Nephron progenitor cell (in vitro differentiated cells): ENCODE measurements around the gene ZNF804A.
A peak's percentile ranks its signal among the peaks of the same experiment; 100 is the strongest.

Experiments
- DNase-seq: peaks from one replicate; pipeline ENCODE4 v3.0.0; 2021
- H3K27ac Mint-ChIP-seq: 2 replicates; pipeline ENCODE4 v1.8.0; 2021; ENCODE audit warnings: mild to moderate bottlenecking, moderate library complexity, mixed read lengths
- H3K27me3 Mint-ChIP-seq: 2 replicates; pipeline ENCODE4 v1.8.0; 2021; ENCODE audit warnings: mild to moderate bottlenecking, low read depth, mixed read lengths; ENCODE audit not compliant: poor library complexity
- H3K36me3 Mint-ChIP-seq: 2 replicates; pipeline ENCODE4 v1.8.0; 2021; ENCODE audit warnings: low read depth, mixed read lengths
- H3K4me1 Mint-ChIP-seq: 2 replicates; pipeline ENCODE4 v1.8.0; 2021; ENCODE audit warnings: mixed read lengths
- H3K4me3 Mint-ChIP-seq: 2 replicates; pipeline ENCODE4 v1.8.0; 2021; ENCODE audit warnings: mild to moderate bottlenecking, moderate library complexity, mixed read lengths
- H3K9me3 Mint-ChIP-seq: 2 replicates; pipeline ENCODE4 v1.8.0; 2021; ENCODE audit warnings: mild to moderate bottlenecking, moderate library complexity, mixed read lengths
- CTCF ChIP-seq: fragments of 200-600 bp; sonication (generic); IDR thresholded peaks from 2 replicates; pipeline ENCODE4 v1.5.0; 2021; ENCODE audit warnings: antibody characterized with exemption

The ZNF804A gene

DNA sequence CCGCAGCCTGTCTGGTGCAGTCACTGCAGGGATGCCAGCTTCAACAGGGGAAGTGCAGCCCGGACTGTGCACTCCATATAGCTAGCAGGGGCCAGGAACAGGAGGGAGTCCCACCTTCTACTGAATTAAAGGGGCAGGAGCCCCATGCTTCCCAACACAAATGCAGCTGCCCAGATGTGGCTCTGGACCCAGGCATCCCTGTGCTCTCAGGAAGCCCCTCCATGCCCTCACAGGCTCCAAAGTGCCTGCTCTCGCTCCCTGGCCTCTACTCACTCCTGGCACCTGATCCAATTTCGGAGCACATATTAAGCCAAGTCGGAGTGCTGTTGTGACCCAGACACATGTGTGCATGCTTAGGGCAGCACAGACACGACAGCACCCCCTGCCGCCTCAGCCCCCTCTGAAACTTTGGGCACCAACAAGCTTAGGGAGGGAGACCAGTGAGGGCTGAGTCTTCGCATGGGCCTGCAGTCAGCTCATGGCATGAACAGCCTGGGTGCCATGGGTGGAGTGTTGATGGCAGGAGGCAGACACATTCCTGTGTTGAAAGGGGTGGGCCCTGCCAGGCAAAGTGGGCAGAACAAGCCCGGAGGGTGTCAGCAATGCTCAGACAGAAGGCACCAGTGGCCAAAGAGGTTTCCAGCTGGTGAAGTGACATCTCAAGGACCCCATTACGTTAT lies 83.5 kb downstream of the ZNF804A start:
- Mint-ChIP-seq H3K9me3 (no peaks in the 10 kb centered on the region), H3K27me3 (no peaks in the 10 kb centered on the region), H3K4me3 (no peak overlapping the region), H3K4me1 (no peaks in the 10 kb centered on the region), H3K36me3 (no peaks in the 10 kb centered on the region), H3K27ac (no peak overlapping the region)
- no peak for TF ChIP-seq CTCF
- DNase-seq = no peak

DNA sequence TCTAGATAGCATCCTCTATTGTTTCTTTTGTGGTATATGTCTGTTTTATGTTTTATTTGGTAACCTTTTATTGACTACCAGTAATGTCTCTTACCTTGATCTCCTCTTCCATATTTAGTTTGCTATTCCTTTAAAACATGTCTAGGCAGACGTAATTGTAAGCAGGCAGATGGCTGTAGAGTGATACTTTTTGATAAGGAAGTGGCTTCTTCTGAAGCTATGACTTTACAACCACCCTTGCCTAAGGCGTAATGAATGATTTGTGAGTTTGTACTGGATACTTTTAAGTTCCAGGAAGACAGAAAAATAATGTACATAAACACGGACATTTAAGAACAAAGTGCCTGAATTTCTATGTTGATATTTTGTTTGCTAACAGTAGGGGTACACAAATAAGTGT lies 85.6 kb downstream of the ZNF804A start:
- H3K4me3 Mint-ChIP-seq = no peak overlapping the region
- H3K27me3 Mint-ChIP-seq = no peaks in the 10 kb centered on the region
- H3K27ac Mint-ChIP-seq = no peak overlapping the region
- no peaks in the 10 kb centered on the region for H3K36me3 Mint-ChIP-seq
- TF ChIP-seq CTCF = no peak
- no peak for DNase-seq
- no peaks in the 10 kb centered on the region for H3K9me3 Mint-ChIP-seq
- no peaks in the 10 kb centered on the region for H3K4me1 Mint-ChIP-seq

GRCh38 chr2:184685999-184686841 lies 87.9 kb downstream of the ZNF804A start:
- Mint-ChIP-seq H3K36me3 (no peaks in the 10 kb centered on the region), H3K9me3 (no peaks in the 10 kb centered on the region), H3K27ac (peak overlapping the region; percentile 53), H3K27me3 (no peaks in the 10 kb centered on the region), H3K4me1 (no peaks in the 10 kb centered on the region), H3K4me3 (no peak overlapping the region)
- no peak for TF ChIP-seq CTCF
- DNase-seq = no peak

GRCh38 chr2:184689638-184690037 lies 91.3 kb downstream of the ZNF804A start:
- H3K9me3 Mint-ChIP-seq = no peaks in the 10 kb centered on the region
- no peak overlapping the region for H3K27ac Mint-ChIP-seq
- no peak for TF ChIP-seq CTCF
- no peak overlapping the region for H3K4me3 Mint-ChIP-seq
- no peaks in the 10 kb centered on the region for H3K27me3 Mint-ChIP-seq
- no peaks in the 10 kb centered on the region for H3K4me1 Mint-ChIP-seq
- no peaks in the 10 kb centered on the region for H3K36me3 Mint-ChIP-seq
- no peak for DNase-seq

GRCh38 chr2:184692141-184692734 lies 93.9 kb downstream of the ZNF804A start:
- no peaks in the 10 kb centered on the region for H3K9me3 Mint-ChIP-seq
- DNase-seq = no peak
- no peak overlapping the region for H3K4me3 Mint-ChIP-seq
- H3K36me3 Mint-ChIP-seq = no peaks in the 10 kb centered on the region
- H3K27ac Mint-ChIP-seq = no peak overlapping the region
- H3K4me1 Mint-ChIP-seq = no peaks in the 10 kb centered on the region
- H3K27me3 Mint-ChIP-seq = no peaks in the 10 kb centered on the region
- no peak for TF ChIP-seq CTCF
